GM06990 (cell line): ENCODE results near the gene KCNIP1.

Experiments
- DNase-seq: peaks from one replicate; pipeline ENCODE4 v3.0.0-alpha.2; 2011; ENCODE audit not compliant: insufficient read length; ENCODE audit errors: extremely low read depth
- H3K27me3 ChIP-seq: replicated peaks from 2 replicates; pipeline ENCODE4 v1.6.0; 2011; ENCODE audit warnings: low read length; ENCODE audit not compliant: control insufficient read depth, insufficient read depth
- H3K36me3 ChIP-seq: 2 replicates; pipeline ENCODE4 v1.5.1; 2011; ENCODE audit warnings: low read length; ENCODE audit not compliant: control insufficient read depth, insufficient read depth
- H3K4me3 ChIP-seq: replicated peaks from 2 replicates; pipeline ENCODE4 v1.5.1; 2011; ENCODE audit warnings: low read depth, mild to moderate bottlenecking, control low read depth, low read length
- CTCF ChIP-seq: IDR thresholded peaks from 2 replicates; pipeline ENCODE4 v1.5.1; 2011; ENCODE audit warnings: low read length, control low read depth, mild to moderate bottlenecking, inconsistent platforms; ENCODE audit not compliant: insufficient read depth, poor library complexity, severe bottlenecking

KCNIP1 gene

GRCh38 chr5:170496662-170497028 lies 7.2 kb upstream of the KCNIP1 start:
- peaks cover 1% of the 10 kb centered on the region; the same call in 1 of the 2 replicates for H3K27me3 ChIP-seq
- DNase-seq: no peak
- no peak for TF ChIP-seq CTCF
- no peaks in the 10 kb centered on the region for H3K36me3 ChIP-seq
- H3K4me3 ChIP-seq: no peak overlapping the region

- Histone ChIP-seq H3K36me3 (no peaks in the 10 kb centered on the region), H3K27me3 (peaks cover 1% of the 10 kb centered on the region; the same call in 1 of the 2 replicates), H3K4me3 (no peak overlapping the region)
- no peak for DNase-seq
- no peak for TF ChIP-seq CTCF
Observed at GRCh38 chr5:170497311-170498038, 6.3 kb upstream of the KCNIP1 start.

- no peak for DNase-seq
- Histone ChIP-seq H3K4me3 (no peak overlapping the region), H3K36me3 (no peaks in the 10 kb centered on the region), H3K27me3 (peaks cover 1% of the 10 kb centered on the region; the same call in 1 of the 2 replicates)
- TF ChIP-seq CTCF: no peak
Observed at GRCh38 chr5:170498811-170499351, 4.9 kb upstream of the KCNIP1 start.

GRCh38 chr5:170499621-170500020 lies 4.2 kb upstream of the KCNIP1 start:
- no peak for DNase-seq
- H3K36me3 ChIP-seq: no peaks in the 10 kb centered on the region
- no peak for TF ChIP-seq CTCF
- H3K4me3 ChIP-seq: no peak overlapping the region
- peaks cover 1% of the 10 kb centered on the region; the same call in 1 of the 2 replicates for H3K27me3 ChIP-seq

GRCh38 chr5:170501361-170501760 lies 2.5 kb upstream of the KCNIP1 start:
- H3K36me3 ChIP-seq: no peaks in the 10 kb centered on the region
- H3K4me3 ChIP-seq: no peak overlapping the region
- TF ChIP-seq CTCF: no peak
- peaks cover 1% of the 10 kb centered on the region; the same call in 1 of the 2 replicates for H3K27me3 ChIP-seq
- DNase-seq: no peak

GRCh38 chr5:170501931-170502330 lies 1.9 kb upstream of the KCNIP1 start:
- no peak for TF ChIP-seq CTCF
- Histone ChIP-seq H3K36me3 (no peaks in the 10 kb centered on the region), H3K27me3 (peaks cover 1% of the 10 kb centered on the region; the same call in 1 of the 2 replicates), H3K4me3 (no peak overlapping the region)
- DNase-seq: no peak
